ENCODE measurements around the gene TNFRSF13B.

GRCh38 chr17:16943541-16944333, 28.2 kb downstream of the TNFRSF13B start:
- TF ChIP-seq, protein P1, sequence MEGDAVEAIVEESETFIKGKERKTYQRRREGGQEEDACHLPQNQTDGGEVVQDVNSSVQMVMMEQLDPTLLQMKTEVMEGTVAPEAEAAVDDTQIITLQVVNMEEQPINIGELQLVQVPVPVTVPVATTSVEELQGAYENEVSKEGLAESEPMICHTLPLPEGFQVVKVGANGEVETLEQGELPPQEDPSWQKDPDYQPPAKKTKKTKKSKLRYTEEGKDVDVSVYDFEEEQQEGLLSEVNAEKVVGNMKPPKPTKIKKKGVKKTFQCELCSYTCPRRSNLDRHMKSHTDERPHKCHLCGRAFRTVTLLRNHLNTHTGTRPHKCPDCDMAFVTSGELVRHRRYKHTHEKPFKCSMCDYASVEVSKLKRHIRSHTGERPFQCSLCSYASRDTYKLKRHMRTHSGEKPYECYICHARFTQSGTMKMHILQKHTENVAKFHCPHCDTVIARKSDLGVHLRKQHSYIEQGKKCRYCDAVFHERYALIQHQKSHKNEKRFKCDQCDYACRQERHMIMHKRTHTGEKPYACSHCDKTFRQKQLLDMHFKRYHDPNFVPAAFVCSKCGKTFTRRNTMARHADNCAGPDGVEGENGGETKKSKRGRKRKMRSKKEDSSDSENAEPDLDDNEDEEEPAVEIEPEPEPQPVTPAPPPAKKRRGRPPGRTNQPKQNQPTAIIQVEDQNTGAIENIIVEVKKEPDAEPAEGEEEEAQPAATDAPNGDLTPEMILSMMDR (conservative IDR thresholded peaks at IDR 0.05 in 1 of 2, IDR thresholded peaks at IDR 0.05 in 1 of 2; ENCODE audit: low read depth in 1 of 2, low read length in 2 of 2), result no peak
- TF ChIP-seq EZH2 (IDR thresholded peaks at IDR 0.05; ENCODE audit: low read length, missing control alignments), result no peak
